Measurements from ENCODE around the gene IGFLR1. TPM values are rescaled to one million over a fixed set of nuclear protein-coding genes. Genes with fewer than 3 reads are reported as not detected.

IGFLR1 gene
- polyA plus RNA-seq, 2 of the 4 experiments (the other 2 are of a cell fraction), result 6.4 to 14.4 TPM

- no peak overlapping the region for H3K27ac ChIP-seq
- no peak overlapping the region for H3K4me3 ChIP-seq
- TF ChIP-seq NFE2L2 (conservative IDR thresholded peaks at IDR 0.05; ENCODE audit: low read length) (no peak), KDM5A (IDR thresholded peaks at IDR 0.05) (no peak), EHMT2 (IDR thresholded peaks at IDR 0.05; ENCODE audit: low read depth) (no peak)
- H3K4me1 ChIP-seq, result peaks cover 9% of the 10 kb centered on the region
- ChIA-PET CTCF (interaction anchor here (0.7 to 5.0 kb wide), 6 partner anchors 10 to 94 kb away, joined by 3 to 26 read pairs (median 4); partner anchors contain the start of gene LIN37), POLR2A (no interaction called here)
- ATAC-seq (no peak), DNase-seq (ENCODE audit: low read depth in 1 of 2, low spot score in 1 of 2) (no peak), FAIRE-seq (no peak)
- 94% methylated on average over 12 of the region's 14 CpGs for WGBS (ENCODE audit: missing lambda C conversion rate)
- no peak overlapping the region for H3K4me2 ChIP-seq
- H3K9me3 ChIP-seq, result no peaks in the 10 kb centered on the region
Measured at GRCh38 chr19:35722461-35722860, 19.8 kb downstream of the IGFLR1 start.

DNA sequence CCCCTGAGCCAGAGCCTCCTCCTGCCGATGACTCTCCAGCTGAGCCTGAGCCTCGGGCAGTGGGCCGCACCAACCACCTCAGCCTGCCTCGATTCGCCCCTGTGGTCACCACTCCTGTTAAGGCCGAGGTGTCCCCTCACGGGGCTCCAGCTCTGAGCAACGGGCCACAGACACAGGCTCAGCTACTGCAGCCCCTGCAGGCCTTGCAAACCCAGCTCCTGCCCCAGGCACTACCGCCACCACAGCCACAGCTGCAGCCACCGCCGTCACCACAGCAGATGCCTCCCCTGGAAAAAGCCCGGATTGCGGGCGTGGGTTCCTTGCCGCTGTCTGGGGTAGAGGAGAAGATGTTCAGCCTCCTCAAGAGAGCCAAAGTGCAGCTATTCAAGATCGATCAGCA lies 20.9 kb downstream of the IGFLR1 start:
- ATAC-seq (no peak), DNase-seq (ENCODE audit: low read depth in 1 of 2, low spot score in 1 of 2) (no peak), FAIRE-seq (no peak)
- CTCF ChIA-PET, result interaction anchor here (1.0 to 5.0 kb wide), 11 partner anchors 9 to 369 kb away, joined by 3 to 29 read pairs (median 4); partner anchors contain the start of genes LIN37, PSENEN and U2AF1L4
- Histone ChIP-seq H3K27ac (no peak overlapping the region), H3K9me3 (no peaks in the 10 kb centered on the region), H3K4me3 (no peak overlapping the region), H3K4me2 (no peak overlapping the region), H3K4me1 (peaks cover 9% of the 10 kb centered on the region)
- POLR2A ChIA-PET, result no interaction called here
- WGBS (ENCODE audit: missing lambda C conversion rate), result 96% methylated on average over 16 of the region's 16 CpGs
- no peak for TF ChIP-seq SMC3 (IDR thresholded peaks at IDR 0.05)
- no peak for TF ChIP-seq JUNB (IDR thresholded peaks at IDR 0.05)

DNA sequence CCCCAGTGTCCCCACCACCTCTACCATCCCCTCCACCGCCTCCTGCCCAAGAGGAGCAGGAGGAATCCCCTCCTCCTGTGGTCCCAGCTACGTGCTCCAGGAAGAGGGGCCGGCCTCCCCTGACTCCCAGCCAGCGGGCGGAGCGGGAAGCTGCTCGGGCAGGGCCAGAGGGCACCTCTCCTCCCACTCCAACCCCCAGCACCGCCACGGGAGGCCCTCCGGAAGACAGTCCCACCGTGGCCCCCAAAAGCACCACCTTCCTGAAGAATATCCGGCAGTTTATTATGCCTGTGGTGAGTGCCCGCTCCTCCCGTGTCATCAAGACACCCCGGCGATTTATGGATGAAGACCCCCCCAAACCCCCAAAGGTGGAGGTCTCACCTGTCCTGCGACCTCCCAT lies 21.6 kb downstream of the IGFLR1 start:
- FAIRE-seq, result no peak
- 95% methylated on average over 17 of the region's 17 CpGs for WGBS (ENCODE audit: missing lambda C conversion rate)
- Histone ChIP-seq H3K4me2 (no peak overlapping the region), H3K4me3 (no peak overlapping the region), H3K9me3 (no peaks in the 10 kb centered on the region), H3K27ac (no peak overlapping the region), H3K4me1 (peaks cover 15% of the 10 kb centered on the region)
- no peak for DNase-seq (ENCODE audit: low read depth in 1 of 2, low spot score in 1 of 2)
- POLR2A ChIA-PET, result no interaction called here
- TF ChIP-seq ZNF302 (CRISPR knock-in tag; IDR thresholded peaks at IDR 0.05) (no peak), ESRRA (IDR thresholded peaks at IDR 0.05; ENCODE audit: borderline replicate concordance, low read length) (no peak), JUN (IDR thresholded peaks at IDR 0.05) (no peak), NPAS2 (CRISPR knock-in tag; IDR thresholded peaks at IDR 0.05; ENCODE audit: borderline replicate concordance) (no peak), SREBF2 (IDR thresholded peaks at IDR 0.05) (no peak), EHMT2 (IDR thresholded peaks at IDR 0.05; ENCODE audit: low read depth) (no peak)
- ATAC-seq, result no peak
- CTCF ChIA-PET, result interaction anchor here (1.2 to 5.0 kb wide), 7 partner anchors 12 to 368 kb away, joined by 3 to 29 read pairs (median 6); partner anchors contain the start of genes PSENEN and U2AF1L4

DNA sequence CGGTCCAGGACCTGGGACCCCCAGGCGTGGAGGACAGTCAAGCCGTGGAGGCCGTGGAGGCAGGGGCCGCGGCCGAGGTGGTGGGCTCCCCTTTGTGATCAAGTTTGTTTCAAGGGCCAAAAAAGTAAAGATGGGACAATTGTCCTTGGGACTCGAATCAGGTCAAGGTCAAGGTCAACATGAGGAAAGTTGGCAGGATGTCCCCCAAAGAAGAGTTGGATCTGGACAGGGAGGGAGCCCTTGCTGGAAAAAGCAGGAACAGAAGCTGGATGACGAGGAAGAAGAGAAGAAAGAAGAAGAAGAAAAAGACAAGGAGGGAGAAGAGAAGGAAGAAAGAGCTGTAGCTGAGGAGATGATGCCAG lies 22.1 kb downstream of the IGFLR1 start:
- H3K4me1 ChIP-seq, result peaks cover 20% of the 10 kb centered on the region
- peak; percentile 84; the same call in 1 of the 2 replicates for TF ChIP-seq ESRRA (IDR thresholded peaks at IDR 0.05; ENCODE audit: borderline replicate concordance, low read length)
- TF ChIP-seq CBX2 (IDR thresholded peaks at IDR 0.05; ENCODE audit: borderline replicate concordance, low read depth), result no peak
- no peaks in the 10 kb centered on the region for H3K9me3 ChIP-seq
- WGBS (ENCODE audit: missing lambda C conversion rate), result 97% methylated on average over 9 of the region's 9 CpGs
- POLR2A ChIA-PET, result no interaction called here
- DNase-seq (ENCODE audit: low read depth in 1 of 2, low spot score in 1 of 2), result no peak
- H3K4me3 ChIP-seq, result no peak overlapping the region
- no peak for FAIRE-seq
- H3K4me2 ChIP-seq, result no peak overlapping the region
- no peak overlapping the region for H3K27ac ChIP-seq
- CTCF ChIA-PET, result interaction anchor here (1.1 to 5.0 kb wide), 7 partner anchors 17 to 368 kb away, joined by 3 to 29 read pairs (median 4); partner anchors contain the start of genes PSENEN and U2AF1L4
- ATAC-seq, result no peak

GRCh38 chr19:35719402-35720162 lies 22.7 kb downstream of the IGFLR1 start:
- ChIA-PET CTCF (interaction anchor here (0.8 to 5.0 kb wide), 10 partner anchors 13 to 213 kb away, joined by 3 to 29 read pairs (median 6); partner anchors contain the start of genes PSENEN and U2AF1L4), POLR2A (interaction anchor here (1.3 to 1.5 kb wide), 3 partner anchors 13 to 29 kb away, joined by 3 to 6 read pairs (median 3); partner anchors contain the start of gene LIN37)
- DNase-seq (ENCODE audit: low read depth in 1 of 2, low spot score in 1 of 2), result no peak
- H3K27ac ChIP-seq, result peak overlapping the region in 1 of 2 experiments; percentile 91; a peak in 3 of 6 replicates
- FAIRE-seq, result peak; percentile 39
- no peak for TF ChIP-seq HOXB5 (CRISPR knock-in tag; IDR thresholded peaks at IDR 0.05)
- no peak for TF ChIP-seq MAFK (IDR thresholded peaks at IDR 0.05; ENCODE audit: partially characterized antibody)
- no peak for TF ChIP-seq JUN (IDR thresholded peaks at IDR 0.05)
- TF ChIP-seq ZC3H11A (IDR thresholded peaks at IDR 0.05), result no peak
- TF ChIP-seq SREBF2 (IDR thresholded peaks at IDR 0.05), result no peak
- no peak for TF ChIP-seq RAD21 (conservative IDR thresholded peaks at IDR 0.05 in 1 of 2, IDR thresholded peaks at IDR 0.05 in 1 of 2)
- no peak for TF ChIP-seq ZSCAN20 (CRISPR knock-in tag; IDR thresholded peaks at IDR 0.05)
- TF ChIP-seq BHLHE40 (IDR thresholded peaks at IDR 0.05; ENCODE audit: low read depth, low read length), result no peak
- TF ChIP-seq MYC (IDR thresholded peaks at IDR 0.05; ENCODE audit: borderline replicate concordance, low read length), result no peak
- TF ChIP-seq, protein P1, sequence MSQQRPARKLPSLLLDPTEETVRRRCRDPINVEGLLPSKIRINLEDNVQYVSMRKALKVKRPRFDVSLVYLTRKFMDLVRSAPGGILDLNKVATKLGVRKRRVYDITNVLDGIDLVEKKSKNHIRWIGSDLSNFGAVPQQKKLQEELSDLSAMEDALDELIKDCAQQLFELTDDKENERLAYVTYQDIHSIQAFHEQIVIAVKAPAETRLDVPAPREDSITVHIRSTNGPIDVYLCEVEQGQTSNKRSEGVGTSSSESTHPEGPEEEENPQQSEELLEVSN (IDR thresholded peaks at IDR 0.05; ENCODE audit: borderline replicate concordance, low read depth), result no peak
- TF ChIP-seq TP53 (CRISPR knock-in tag; IDR thresholded peaks at IDR 0.05), result no peak
- no peak for TF ChIP-seq EHF (CRISPR knock-in tag; IDR thresholded peaks at IDR 0.05)
- no peak for TF ChIP-seq KDM1A (IDR thresholded peaks at IDR 0.05; ENCODE audit: low read depth)
- TF ChIP-seq EHMT2 (IDR thresholded peaks at IDR 0.05; ENCODE audit: low read depth), result no peak
- TF ChIP-seq KDM5A (IDR thresholded peaks at IDR 0.05), result no peak
- no peaks in the 10 kb centered on the region for H3K9me3 ChIP-seq
- peak overlapping the region; percentile 87 for H3K4me3 ChIP-seq
- peak overlapping the region; percentile 98 for H3K4me2 ChIP-seq
- no peak for ATAC-seq
- peaks cover 20% of the 10 kb centered on the region for H3K4me1 ChIP-seq
- WGBS (ENCODE audit: missing lambda C conversion rate), result 92% methylated on average over 32 of the region's 32 CpGs
